Measurements from ENCODE around the gene DDX39A.
"Not testable (repeated sequence)": the region's sequence is repeated elsewhere in the genome, so short reads cannot be mapped to it uniquely, and the experiment has no call there.

The DDX39A gene

GRCh38 chr19:14383661-14384555, 35.2 kb downstream of the DDX39A start:
- no peak for DNase-seq

- DNase-seq = no peak
These were observed 37.3 kb downstream of the DDX39A start for GRCh38 chr19:14381689-14382474.

- no peak for DNase-seq
These were observed 39.7 kb downstream of the DDX39A start for GRCh38 chr19:14379294-14380065.

- no peak for DNase-seq
These were observed 40.3 kb downstream of the DDX39A start for GRCh38 chr19:14378890-14379289.

GRCh38 chr19:14377883-14378328, 41.2 kb downstream of the DDX39A start:
- no peak for DNase-seq

- no peak for DNase-seq
These were observed 43.4 kb downstream of the DDX39A start for GRCh38 chr19:14375582-14376291.

GRCh38 chr19:14375055-14375581, 44.0 kb downstream of the DDX39A start:
- DNase-seq = no peak

GRCh38 chr19:14374313-14374712, 44.8 kb downstream of the DDX39A start:
- not testable (repeated sequence) for DNase-seq

- DNase-seq = not testable (repeated sequence)
These were observed 46.6 kb downstream of the DDX39A start for GRCh38 chr19:14372384-14373077.

- DNase-seq = no peak
These were observed 47.8 kb downstream of the DDX39A start for GRCh38 chr19:14371301-14371821.

- DNase-seq = no peak
These were observed 48.2 kb downstream of the DDX39A start for GRCh38 chr19:14370940-14371280.

GRCh38 chr19:14370169-14370939, 48.8 kb downstream of the DDX39A start:
- DNase-seq = no peak

GRCh38 chr19:14369399-14370168, 49.6 kb downstream of the DDX39A start:
- no peak for DNase-seq

- DNase-seq = no peak
These were observed 51.1 kb downstream of the DDX39A start for GRCh38 chr19:14368011-14368513.

- DNase-seq = no peak
These were observed 52.1 kb downstream of the DDX39A start for GRCh38 chr19:14367016-14367415.

- peak; percentile 63 for DNase-seq
These were observed 52.6 kb downstream of the DDX39A start for GRCh38 chr19:14366529-14366928.

GRCh38 chr19:14364098-14364443, 55.1 kb downstream of the DDX39A start:
- not testable (repeated sequence) for DNase-seq

- DNase-seq = peak; percentile 78
These were observed 55.7 kb downstream of the DDX39A start for GRCh38 chr19:14363183-14364097.

All from DMS79 (cell line).